Mucosa of rectum (tissue), 2 donors: Measurements from ENCODE around the gene ACR.
"Not testable (repeated sequence)": the region's sequence is repeated elsewhere in the genome, so short reads cannot be mapped to it uniquely, and the experiment has no call there.

Experiments used
- H3K27ac ChIP-seq, 2 donors: one replicate each; pipeline ENCODE4 v1.7.0; 2013; ENCODE audit warnings: inconsistent platforms in 2 of 2, low read depth in 2 of 2, low read length in 2 of 2
- H3K27me3 ChIP-seq, 2 donors: one replicate each; pipeline ENCODE4 v1.7.0; 2013; ENCODE audit warnings: low read length in 2 of 2; ENCODE audit not compliant: control insufficient read depth in 2 of 2, insufficient read depth in 2 of 2
- H3K36me3 ChIP-seq, 2 donors: one replicate each; pipeline ENCODE4 v1.7.0; 2013; ENCODE audit warnings: low read length in 2 of 2; ENCODE audit not compliant: control insufficient read depth in 2 of 2, insufficient read depth in 2 of 2
- H3K4me1 ChIP-seq, 2 donors: one replicate each; pipeline ENCODE4 v1.7.0; 2013; ENCODE audit warnings: low read length in 2 of 2, mild to moderate bottlenecking in 1 of 2; ENCODE audit not compliant: control insufficient read depth in 2 of 2, insufficient read depth in 2 of 2
- H3K4me3 ChIP-seq, 2 donors: one replicate each; pipeline ENCODE4 v1.7.0; 2013; ENCODE audit warnings: low read length in 2 of 2
- H3K9ac ChIP-seq, 2 donors: one replicate each; pipeline ENCODE4 v1.7.0; 2013; ENCODE audit warnings: low read length in 2 of 2, low read depth in 1 of 2, mild to moderate bottlenecking in 1 of 2
- H3K9me3 ChIP-seq, 2 donors: one replicate each; pipeline ENCODE4 v1.7.0; 2013; ENCODE audit warnings: low read length in 2 of 2; ENCODE audit not compliant: control insufficient read depth in 2 of 2
- donor health status: healthy.
- donor health status: Normal muscosa, but diverticular disease.

ACR gene

GRCh38 chr22:50732681-50733080, 5.3 kb upstream of the ACR start:
- H3K36me3 ChIP-seq, result no peaks in the 10 kb centered on the region
- H3K27ac ChIP-seq, result no peak overlapping the region
- no peaks in the 10 kb centered on the region for H3K9me3 ChIP-seq
- peaks cover 0 to 3% of the 10 kb centered on the region in 2 donors for H3K27me3 ChIP-seq
- peaks cover 0 to 5% of the 10 kb centered on the region in 2 donors for H3K4me1 ChIP-seq
- no peak overlapping the region for H3K4me3 ChIP-seq
- no peak overlapping the region for H3K9ac ChIP-seq

- Histone ChIP-seq H3K36me3 (no peaks in the 10 kb centered on the region), H3K27me3 (peaks cover 0 to 3% of the 10 kb centered on the region in 2 donors), H3K4me1 (peaks cover 0 to 5% of the 10 kb centered on the region in 2 donors), H3K9me3 (no peaks in the 10 kb centered on the region), H3K9ac (no peak overlapping the region), H3K4me3 (no peak overlapping the region), H3K27ac (no peak overlapping the region)
Measured at GRCh38 chr22:50733521-50734342, 4.3 kb upstream of the ACR start.

GRCh38 chr22:50734343-50734771, 3.6 kb upstream of the ACR start:
- Histone ChIP-seq H3K27ac (no peak overlapping the region), H3K4me1 (peaks cover 0 to 5% of the 10 kb centered on the region in 2 donors), H3K27me3 (peaks cover 0 to 3% of the 10 kb centered on the region in 2 donors), H3K36me3 (no peaks in the 10 kb centered on the region), H3K9ac (no peak overlapping the region), H3K4me3 (no peak overlapping the region), H3K9me3 (no peaks in the 10 kb centered on the region)

GRCh38 chr22:50734986-50735738, 2.8 kb upstream of the ACR start:
- H3K27ac ChIP-seq, result no peak overlapping the region
- H3K9me3 ChIP-seq, result no peaks in the 10 kb centered on the region
- peaks cover 0 to 5% of the 10 kb centered on the region in 2 donors for H3K4me1 ChIP-seq
- no peak overlapping the region for H3K9ac ChIP-seq
- H3K36me3 ChIP-seq, result no peaks in the 10 kb centered on the region
- H3K4me3 ChIP-seq, result no peak overlapping the region
- peaks cover 0 to 3% of the 10 kb centered on the region in 2 donors for H3K27me3 ChIP-seq

- Histone ChIP-seq H3K36me3 (no peaks in the 10 kb centered on the region), H3K9ac (no peak overlapping the region), H3K27me3 (peaks cover 0 to 3% of the 10 kb centered on the region in 2 donors), H3K4me3 (no peak overlapping the region), H3K4me1 (peaks cover 0 to 5% of the 10 kb centered on the region in 2 donors), H3K27ac (no peak overlapping the region), H3K9me3 (no peaks in the 10 kb centered on the region)
Measured at GRCh38 chr22:50735739-50736030, 2.3 kb upstream of the ACR start.

GRCh38 chr22:50738649-50739227, 734 bp downstream of the ACR start:
- Histone ChIP-seq H3K27ac (no peak overlapping the region), H3K4me3 (no peak overlapping the region), H3K27me3 (peaks cover 0 to 3% of the 10 kb centered on the region in 2 donors), H3K9ac (no peak overlapping the region), H3K36me3 (no peaks in the 10 kb centered on the region), H3K9me3 (no peaks in the 10 kb centered on the region), H3K4me1 (no peaks in the 10 kb centered on the region)

GRCh38 chr22:50739279-50739691, 1.3 kb downstream of the ACR start:
- H3K36me3 ChIP-seq, result no peaks in the 10 kb centered on the region
- no peaks in the 10 kb centered on the region for H3K4me1 ChIP-seq
- no peaks in the 10 kb centered on the region for H3K9me3 ChIP-seq
- no peak overlapping the region for H3K9ac ChIP-seq
- H3K4me3 ChIP-seq, result no peak overlapping the region
- H3K27ac ChIP-seq, result no peak overlapping the region
- H3K27me3 ChIP-seq, result peaks cover 0 to under 1% of the 10 kb centered on the region in 2 donors

- Histone ChIP-seq H3K9ac (no peak overlapping the region), H3K36me3 (no peaks in the 10 kb centered on the region), H3K27me3 (no peaks in the 10 kb centered on the region), H3K4me1 (no peaks in the 10 kb centered on the region), H3K4me3 (no peak overlapping the region), H3K27ac (no peak overlapping the region), H3K9me3 (no peaks in the 10 kb centered on the region)
Measured at GRCh38 chr22:50739894-50740293, 1.9 kb downstream of the ACR start.

GRCh38 chr22:50740714-50741113, 2.7 kb downstream of the ACR start:
- H3K4me3 ChIP-seq, H3K27me3 ChIP-seq, H3K36me3 ChIP-seq, H3K9me3 ChIP-seq, H3K4me1 ChIP-seq, H3K9ac ChIP-seq, H3K27ac ChIP-seq: not testable (repeated sequence)

GRCh38 chr22:50744424-50744823, 6.4 kb downstream of the ACR start:
- not testable (repeated sequence) for H3K4me1 ChIP-seq, H3K36me3 ChIP-seq, H3K27me3 ChIP-seq, H3K9me3 ChIP-seq, H3K27ac ChIP-seq, H3K9ac ChIP-seq, H3K4me3 ChIP-seq
